Adrenal gland (tissue), 12 donors: ENCODE results near the gene OR10A4. TPM values are rescaled to one million over a fixed set of nuclear protein-coding genes. Genes with fewer than 3 reads are reported as not detected.

Source experiments
- DNase-seq, 7 donors: peaks; one replicate each; pipeline ENCODE4 v3.0.0-alpha.2; 2019 to 2020
- H3K27ac ChIP-seq, 5 donors: fragments of 200-600 bp; sonication (generic) in 4 of 5; 1 replicate in 3 of 5; 2 replicates in 2 of 5; pipeline versions ENCODE4 v1.5.1 to v1.8.0; 2016 to 2020; ENCODE audit warnings: mild to moderate bottlenecking in 1 of 5
- H3K27me3 ChIP-seq: fragments of 200-600 bp; 2 replicates; pipeline ENCODE4 v1.8.0; 2021
- H3K36me3 ChIP-seq, 2 donors: fragments of 200-600 bp; replicated peaks in 1 of 2; 1 replicate in 1 of 2; 2 replicates in 1 of 2; pipeline versions ENCODE4 v1.5.1 to v1.8.0; 2018 to 2022
- H3K4me1 ChIP-seq, 2 donors: fragments of 200-600 bp; replicated peaks in 1 of 2; 1 replicate in 1 of 2; 2 replicates in 1 of 2; pipeline versions ENCODE4 v1.5.1 to v1.8.0; 2018 to 2021
- H3K4me3 ChIP-seq, 4 donors: fragments of 200-600 bp; sonication (generic) in 3 of 4; one replicate each; pipeline ENCODE4 v1.5.1; 2016 to 2018
- H3K9me3 ChIP-seq, 3 donors: fragments of 200-600 bp; sonication (generic) in 1 of 3; replicated peaks in 1 of 3; 1 replicate in 2 of 3; 2 replicates in 1 of 3; pipeline versions ENCODE4 v1.5.1 to v1.8.0; 2016 to 2021
- CTCF ChIP-seq, 6 experiments: fragments of 450-650 bp in 4 of 6; fragments of 200-600 bp in 2 of 6; sonication (generic) in 1 of 6; IDR thresholded peaks; 1 replicate in 5 of 6; 2 replicates in 1 of 6; pipeline versions ENCODE4 v1.5.1 to v1.8.0; 2016 to 2021; ENCODE audit warnings: antibody characterized with exemption in 6 of 6, mild to moderate bottlenecking in 2 of 6, moderate library complexity in 1 of 6
- POLR2A ChIP-seq, 2 donors: fragments of 450-650 bp; IDR thresholded peaks; one replicate each; pipeline ENCODE4 v1.6.1; 2017; ENCODE audit warnings: antibody characterized with exemption in 2 of 2, mild to moderate bottlenecking in 2 of 2, moderate library complexity in 1 of 2
- WGBS, 4 donors: extraction: QIAGEN DNeasy Blood & Tissue Kit in 2 of 4; methylation state at CpG; one replicate each; pipeline versions ENCODE4 v1.1.5 to v1.1.7; 2013 to 2017; 5-methylcytosine and 5-hydroxymethylcytosine counted together
- intact Hi-C, 2 donors: fragments of 100-400 bp; cut with DNase I; formaldehyde crosslinking; loops; one replicate each; pipeline versions ENCODE4 v1.14.1 to v1.15.0; 2022 to 2023
- polyA plus RNA-seq, 3 donors: library from polyadenylated mRNA; stranded (reverse); fragments of 200-250 nt in 2 of 3; fragments of 350-450 nt in 1 of 3; fragmentation: Illumina TruSeq in 1 of 3; extraction: RNeasy Lipid Tissue Mini Kit (QIAGEN cat#74804) in 1 of 3; gene quantifications; one replicate each; pipeline ENCODE4 v1.2.3, GENCODE V29; 2013 to 2014
- total RNA-seq, 9 donors: library from RNA; depleted of rRNA in 4 of 9; stranded (reverse); fragments of >200 nt in 4 of 9; fragments of 120-200 nt in 1 of 9; fragmentation: NEBNext Ultra II Directional in 1 of 9; extraction: Animal tissue kit (Norgen Biotek cat#: 25700) in 1 of 9; gene quantifications; one replicate each; pipeline versions ENCODE4 v1.1.0 to v1.2.4, GENCODE V29; 2013 to 2023
- donor health status: healthy with polysubstance abuse.
- donor health status: Bipolar disorder and iron deficiency.
- donor health status: DM: yes; HTN: yes; CAD: no.
- donor health status: DM: no; HTN: no; CAD: no.
- donor health status: DM: no; HTN: no; CAD: no.
- donor health status: DM: yes; HTN: yes; CAD: no.

OR10A4 gene
- total and polyA plus RNA-seq, 12 donors: not detected

- Histone ChIP-seq H3K4me3 (no peak overlapping the region), H3K4me1 (no peaks in the 10 kb centered on the region), H3K36me3 (no peaks in the 10 kb centered on the region), H3K9me3 (no peaks in the 10 kb centered on the region), H3K27ac (no peak overlapping the region), H3K27me3 (no peaks in the 10 kb centered on the region)
- intact Hi-C loops: no loop called here
- no peak for DNase-seq
- TF ChIP-seq CTCF (IDR thresholded peaks at IDR 0.05): no peak
- no peak for TF ChIP-seq POLR2A (IDR thresholded peaks at IDR 0.05)
Observed at GRCh38 chr11:6841694-6842093, 34.7 kb upstream of the OR10A4 start.

- H3K4me3 ChIP-seq: no peak overlapping the region
- no peak for DNase-seq
- WGBS, 4 donors: 53 to 60% (median 57%) methylated on average over 2 of the region's 2 CpGs
- no peak overlapping the region for H3K27ac ChIP-seq
- H3K27me3 ChIP-seq: no peaks in the 10 kb centered on the region
- no peaks in the 10 kb centered on the region for H3K9me3 ChIP-seq
- intact Hi-C loops: no loop called here
- no peaks in the 10 kb centered on the region for H3K36me3 ChIP-seq
- no peak for TF ChIP-seq CTCF (IDR thresholded peaks at IDR 0.05)
- no peak for TF ChIP-seq POLR2A (IDR thresholded peaks at IDR 0.05)
- H3K4me1 ChIP-seq: no peaks in the 10 kb centered on the region
Observed at GRCh38 chr11:6843670-6844069, 32.8 kb upstream of the OR10A4 start.

GRCh38 chr11:6844356-6844755 is 32.1 kb upstream of the OR10A4 start:
- Histone ChIP-seq H3K4me1 (no peaks in the 10 kb centered on the region), H3K27me3 (no peaks in the 10 kb centered on the region), H3K36me3 (no peaks in the 10 kb centered on the region), H3K27ac (no peak overlapping the region), H3K4me3 (no peak overlapping the region), H3K9me3 (no peaks in the 10 kb centered on the region)
- WGBS, 4 donors: 84 to 93% (median 88%) methylated on average over 5 of the region's 5 CpGs
- no peak for TF ChIP-seq POLR2A (IDR thresholded peaks at IDR 0.05)
- TF ChIP-seq CTCF (IDR thresholded peaks at IDR 0.05): no peak
- intact Hi-C loops: no loop called here
- DNase-seq: no peak

- no peak for DNase-seq
- Histone ChIP-seq H3K36me3 (no peaks in the 10 kb centered on the region), H3K9me3 (no peaks in the 10 kb centered on the region), H3K27ac (no peak within 1 kb of the TSS), H3K4me3 (no peak within 1 kb of the TSS), H3K4me1 (no peaks in the 10 kb centered on the region), H3K27me3 (no peaks in the 10 kb centered on the region)
- WGBS, 4 donors: 59 to 70% (median 64%) methylated on average over 3 of the region's 3 CpGs
- intact Hi-C loops: no loop called here
- TF ChIP-seq POLR2A (IDR thresholded peaks at IDR 0.05): no peak
- no peak for TF ChIP-seq CTCF (IDR thresholded peaks at IDR 0.05)
Observed at GRCh38 chr11:6845383-6845782, 31.0 kb upstream of the OR10A4 start, which contains the start of gene OR10A5. Gene OR10A5, plus strand, starts transcription at chr11:6845683. Its CDS starts 0 bp downstream, at chr11:6845683.
